Endothelial cell of umbilical vein (primary cell): Measurements from ENCODE around the gene PEX16. TPM values are rescaled to one million over a fixed set of nuclear protein-coding genes. Genes with fewer than 3 reads are reported as not detected.

Experiments used
- BruUV-seq: library from RNA; stranded (reverse); fragments of 400-500 nt; replicated peaks from 2 replicates; lab custom pipeline; 2021; lab: Mats Ljungman, UMichigan
- CTCF ChIA-PET: fragments of 300-600, 350-600 bp; sonication (Branson Sonifier 250); formaldehyde crosslinking; loops from one replicate; lab custom pipeline; 2021; ENCODE audit warnings: antibody characterized with exemption, inconsistent platforms; lab: Charles Lee
- POLR2A ChIA-PET: fragments of 300-600, 350-600 bp; sonication (Branson Sonifier 250); formaldehyde crosslinking; loops from one replicate; lab custom pipeline; 2021; ENCODE audit warnings: antibody characterized with exemption, inconsistent platforms; lab: Charles Lee
- DNase-seq: peaks from one replicate; pipeline ENCODE4 v3.0.0-alpha.2; 2011; ENCODE audit warnings: low read depth, low spot score
- FAIRE-seq: peaks from 2 replicates; lab custom pipeline; 2011; peaks lifted over from hg19 to GRCh38; lab: Jason Lieb, UNC
- H2AFZ ChIP-seq: 2 replicates; pipeline ENCODE4 v1.6.0; 2012; ENCODE audit warnings: low read depth, low read length, control low read depth, inconsistent platforms
- H3K27ac ChIP-seq: 2 replicates; pipeline ENCODE4 v1.5.1; 2011; ENCODE audit warnings: low read depth, mild to moderate bottlenecking, control low read depth, low read length, moderate library complexity; ENCODE audit not compliant: insufficient read depth
- H3K27me3 ChIP-seq, 2 experiments: 2 replicates each; pipeline versions ENCODE4 v1.6.0 to v1.6.1; 2011; ENCODE audit warnings: low read length in 2 of 2, mixed read lengths in 1 of 2; ENCODE audit not compliant: control insufficient read depth in 2 of 2, insufficient read depth in 2 of 2
- H3K36me3 ChIP-seq, 2 experiments: 2 replicates in 1 of 2; 3 replicates in 1 of 2; pipeline ENCODE4 v1.5.1; 2011; ENCODE audit warnings: low read length in 2 of 2, mild to moderate bottlenecking in 1 of 2, moderate library complexity in 1 of 2; ENCODE audit not compliant: control insufficient read depth in 2 of 2, insufficient read depth in 2 of 2; ENCODE audit errors: extremely low read depth in 1 of 2
- H3K4me1 ChIP-seq: 3 replicates; pipeline ENCODE4 v1.5.1; 2011; ENCODE audit warnings: mild to moderate bottlenecking, low read length; ENCODE audit not compliant: control insufficient read depth, insufficient read depth; ENCODE audit errors: extremely low read depth
- H3K4me2 ChIP-seq: 2 replicates; pipeline ENCODE4 v1.6.1; 2011; ENCODE audit warnings: low read length, control low read depth, mixed read lengths; ENCODE audit not compliant: insufficient read depth
- H3K4me3 ChIP-seq, 3 experiments: fragments of 200-600 bp in 1 of 3; sonication (generic), shearing (Covaris generic) in 1 of 3; replicated peaks in 1 of 3; 2 replicates each; pipeline ENCODE4 v1.5.1; 2011 to 2016; ENCODE audit warnings: control low read depth in 3 of 3, low read length in 3 of 3, mild to moderate bottlenecking in 2 of 3, inconsistent platforms in 1 of 3, low read depth in 1 of 3, moderate library complexity in 1 of 3; ENCODE audit not compliant: insufficient read depth in 1 of 3
- H3K79me2 ChIP-seq: 2 replicates; pipeline ENCODE4 v1.6.0; 2012; ENCODE audit warnings: low read length, inconsistent platforms; ENCODE audit not compliant: control insufficient read depth, insufficient read depth
- H3K9ac ChIP-seq: replicated peaks from 2 replicates; pipeline ENCODE3; 2011; ENCODE audit warnings: low read length, control low read depth; ENCODE audit not compliant: insufficient read depth; ENCODE audit errors: extremely low read depth
- H3K9me1 ChIP-seq: replicated peaks from 3 replicates; pipeline ENCODE4 v1.6.0; 2011; ENCODE audit warnings: mild to moderate bottlenecking, low read length; ENCODE audit not compliant: control insufficient read depth, insufficient read depth; ENCODE audit errors: extremely low read depth
- H3K9me3 ChIP-seq: replicated peaks from 2 replicates; pipeline ENCODE4 v1.5.1; 2012; ENCODE audit warnings: low read length, inconsistent platforms; ENCODE audit not compliant: control insufficient read depth, insufficient read depth
- H4K20me1 ChIP-seq: replicated peaks from 2 replicates; pipeline ENCODE3; 2011; ENCODE audit warnings: mild to moderate bottlenecking, low read length; ENCODE audit not compliant: control insufficient read depth, insufficient read depth; ENCODE audit errors: extremely low read depth
- CTCF ChIP-seq, 2 donors: IDR thresholded peaks; 1 replicate in 1 of 2; 2 replicates in 1 of 2; pipeline ENCODE4 v1.5.1; 2011; ENCODE audit warnings: low read length in 2 of 2, mild to moderate bottlenecking in 2 of 2, moderate library complexity in 2 of 2, control low read depth in 1 of 2, inconsistent platforms in 1 of 2, low read depth in 1 of 2; ENCODE audit not compliant: insufficient read depth in 1 of 2; ENCODE audit errors: extremely low read depth in 1 of 2
- EZH2 ChIP-seq: IDR thresholded peaks from 2 replicates; pipeline ENCODE4 v1.6.1; 2012; ENCODE audit warnings: borderline replicate concordance, low read depth, mild to moderate bottlenecking, moderate library complexity, low read length, inconsistent platforms; ENCODE audit not compliant: severe bottlenecking
- FOS ChIP-seq: IDR thresholded peaks from 2 replicates; pipeline ENCODE4 v1.6.1; 2011; ENCODE audit warnings: mild to moderate bottlenecking, low read length, moderate library complexity, borderline replicate concordance; ENCODE audit not compliant: insufficient read depth
- GATA2 ChIP-seq: IDR thresholded peaks from 2 replicates; pipeline ENCODE4 v1.7.0; 2011; ENCODE audit warnings: low read depth, mild to moderate bottlenecking, moderate library complexity, mixed read lengths, low read length; ENCODE audit not compliant: insufficient read length, insufficient read depth
- JUN ChIP-seq: IDR thresholded peaks from 2 replicates; pipeline ENCODE4 v1.6.1; 2011; ENCODE audit warnings: borderline replicate concordance, low read depth; ENCODE audit not compliant: insufficient read length, insufficient read depth
- MAX ChIP-seq: IDR thresholded peaks from 2 replicates; pipeline ENCODE4 v1.6.1; 2011; ENCODE audit not compliant: insufficient read depth, insufficient read length
- MYC ChIP-seq: IDR thresholded peaks from one replicate; pipeline ENCODE4 v1.6.1; 2011; ENCODE audit warnings: mild to moderate bottlenecking, low read depth, low read length
- POLR2A ChIP-seq: IDR thresholded peaks from 2 replicates; pipeline ENCODE4 v1.6.1; 2012; ENCODE audit warnings: low read depth, mild to moderate bottlenecking, control low read depth, low read length
- POLR2AphosphoS5 ChIP-seq: IDR thresholded peaks from 2 replicates; pipeline ENCODE4 v1.6.1; 2012; ENCODE audit warnings: low read depth, mild to moderate bottlenecking, control low read depth, low read length, moderate library complexity; ENCODE audit not compliant: insufficient read depth
- dilution Hi-C: fragments of 300-500 bp; cut with MboI; formaldehyde crosslinking; loops from one replicate; pipeline ENCODE4 v1.15.0; 2019; ENCODE audit warnings: low sequenced_read_pairs; ENCODE audit not compliant: extremely low pct_ligation_motif_present
- intact Hi-C: fragments of 100-400 bp; cut with micrococcal nuclease; formaldehyde crosslinking; loops from one replicate; pipeline ENCODE4 v1.10.0; 2022
- polyA plus RNA-seq, 4 experiments: library from polyadenylated mRNA; depleted of rRNA in 3 of 4; stranded (reverse) in 3 of 4; unstranded in 1 of 4; fragments of >200 nt; gene quantifications; 2 replicates each; pipeline versions ENCODE4 v1.2.1 to v1.2.3, GENCODE V29; 2011 to 2012; ENCODE audit warnings: missing spikeins in 1 of 4
- total RNA-seq: library from RNA; stranded (reverse); gene quantifications from 2 replicates; pipeline ENCODE4 v1.2.3, GENCODE V29; 2021

The PEX16 gene
- total and polyA plus RNA-seq, 2 donors (not counting 3 experiments of a cell fraction or from before 2014, with no cell fraction given), result 27.4 to 32.2 TPM

- BruUV-seq, result no TSS peak
- intact Hi-C loops (no loop called here), dilution Hi-C loops (no loop called here)
- Histone ChIP-seq H3K27ac (no peak overlapping the region), H3K4me3 (no peak overlapping the region), H4K20me1 (no peaks in the 10 kb centered on the region), H3K9me1 (no peaks in the 10 kb centered on the region), H3K79me2 (no peaks in the 10 kb centered on the region), H2AFZ (no peak overlapping the region), H3K4me1 (no peaks in the 10 kb centered on the region), H3K9me3 (no peaks in the 10 kb centered on the region), H3K27me3 (no peaks in the 10 kb centered on the region), H3K9ac (no peak overlapping the region), H3K36me3 (peaks cover 0 to 35% of the 10 kb centered on the region in 2 experiments), H3K4me2 (no peak overlapping the region)
- ChIA-PET CTCF (interaction anchor here (1.1 to 1.4 kb wide), 2 partner anchors 28 to 70 kb away, joined by 3 to 6 read pairs; no protein-coding TSS in a partner anchor), POLR2A (no interaction called here)
- TF ChIP-seq MAX, result no peak
- no peak for TF ChIP-seq GATA2
- no peak for TF ChIP-seq JUN
- TF ChIP-seq POLR2A, result no peak
- no peak for TF ChIP-seq MYC
- TF ChIP-seq CTCF (IDR thresholded peaks at IDR 0.05; ENCODE audit: extremely low read depth in 1 of 2, insufficient read depth in 1 of 2, low read depth in 1 of 2, low read length in 2 of 2), result no peak
- TF ChIP-seq FOS, result no peak
- no peak for TF ChIP-seq EZH2
- TF ChIP-seq POLR2AphosphoS5, result no peak
- no peak for DNase-seq
- no peak for FAIRE-seq
These were observed 18.9 kb upstream of the PEX16 start for GRCh38 chr11:45936511-45937054.
